HT-29 (cell line): ENCODE results near the gene TGM2. TPM values are rescaled to one million over a fixed set of nuclear protein-coding genes. Genes with fewer than 3 reads are reported as not detected.
"Not testable (repeated sequence)": the region's sequence is repeated elsewhere in the genome, so short reads cannot be mapped to it uniquely, and the experiment has no call there.

Experiments used
- DNase-seq: peaks from one replicate; pipeline ENCODE4 v3.0.0-alpha.2; 2015; ENCODE audit warnings: low spot score
- total RNA-seq: library from RNA; depleted of rRNA; stranded (reverse); fragments of >200 nt; shearing (Covaris generic); gene quantifications from 2 replicates; pipeline ENCODE4 v1.2.3, GENCODE V29; 2014

TGM2 gene
- total RNA-seq, 1 experiment from 2014 or later: 253 TPM

DNA sequence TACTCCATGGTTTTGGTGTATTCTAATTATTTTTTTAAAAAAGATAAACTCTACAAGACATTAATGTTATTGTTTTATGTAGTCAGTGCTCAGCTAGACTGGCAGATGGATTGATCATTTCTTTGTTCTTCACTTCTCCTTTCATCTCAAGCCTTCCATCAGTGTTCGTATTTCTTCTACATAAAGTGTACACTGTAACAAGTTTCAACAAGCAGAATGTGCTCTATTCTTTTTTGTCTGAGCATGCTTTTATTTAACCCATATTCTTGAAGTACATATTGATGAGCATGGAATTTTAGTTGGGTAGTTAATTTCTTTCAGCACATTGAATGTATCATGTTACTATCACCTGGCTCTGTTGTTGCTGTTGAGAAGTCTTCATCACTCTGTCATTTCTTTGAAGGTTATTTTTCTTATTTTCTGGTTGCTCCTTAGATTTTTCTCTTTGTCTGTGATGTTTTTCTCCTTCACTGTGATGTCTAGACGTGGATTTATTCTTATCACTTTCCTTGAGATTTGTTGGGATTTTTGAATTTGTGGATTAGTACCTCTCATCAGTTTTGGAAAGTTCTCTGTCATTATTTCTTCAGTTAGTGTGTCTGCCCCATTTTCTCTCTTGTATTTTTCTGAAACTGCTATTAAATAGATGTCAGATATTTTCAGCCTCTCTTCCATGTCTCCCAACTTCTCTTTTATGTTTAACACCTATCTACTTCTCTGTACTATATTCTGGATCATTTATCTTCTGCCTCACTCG, 48.5 kb downstream of the TGM2 start:
- no peak for DNase-seq

DNA sequence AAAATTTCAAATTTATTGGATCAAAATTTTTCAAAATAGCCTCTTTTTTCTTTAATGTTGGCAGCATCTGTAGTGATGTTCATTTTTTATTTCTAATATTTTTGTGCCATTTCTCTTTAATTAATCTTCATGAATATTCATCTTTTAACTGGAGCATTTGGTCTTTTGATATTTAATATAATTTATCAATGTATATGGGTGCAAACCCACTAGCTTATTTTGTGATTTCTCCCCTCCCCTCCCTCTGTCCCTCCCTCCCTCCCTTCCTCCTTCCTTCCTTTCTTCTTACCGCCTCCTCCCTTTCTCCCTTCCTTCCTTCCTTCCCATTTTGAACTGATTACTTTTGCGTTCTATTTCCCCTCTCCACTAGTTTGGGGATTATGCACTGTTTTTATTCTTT, 49.2 kb downstream of the TGM2 start:
- no peak for DNase-seq

DNA sequence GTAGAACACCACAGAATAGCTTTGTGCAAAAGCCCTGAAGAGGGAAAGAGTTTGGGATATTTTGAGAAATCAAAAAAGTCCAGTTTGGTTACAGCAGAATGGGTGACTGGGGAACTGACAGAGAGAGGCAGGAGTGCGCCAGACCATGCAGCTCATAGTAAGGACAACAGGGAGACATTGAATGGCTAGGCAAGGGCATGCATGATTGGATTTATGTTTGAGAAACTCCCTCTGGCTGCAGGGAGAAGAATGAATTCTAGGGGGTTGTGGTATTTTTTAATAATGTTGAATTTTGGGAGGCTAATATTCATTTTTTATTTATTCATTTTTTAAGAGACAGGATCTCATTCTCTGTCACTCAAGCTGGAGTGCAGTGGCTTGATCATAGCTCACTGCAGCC, 49.9 kb downstream of the TGM2 start:
- no peak for DNase-seq

DNA sequence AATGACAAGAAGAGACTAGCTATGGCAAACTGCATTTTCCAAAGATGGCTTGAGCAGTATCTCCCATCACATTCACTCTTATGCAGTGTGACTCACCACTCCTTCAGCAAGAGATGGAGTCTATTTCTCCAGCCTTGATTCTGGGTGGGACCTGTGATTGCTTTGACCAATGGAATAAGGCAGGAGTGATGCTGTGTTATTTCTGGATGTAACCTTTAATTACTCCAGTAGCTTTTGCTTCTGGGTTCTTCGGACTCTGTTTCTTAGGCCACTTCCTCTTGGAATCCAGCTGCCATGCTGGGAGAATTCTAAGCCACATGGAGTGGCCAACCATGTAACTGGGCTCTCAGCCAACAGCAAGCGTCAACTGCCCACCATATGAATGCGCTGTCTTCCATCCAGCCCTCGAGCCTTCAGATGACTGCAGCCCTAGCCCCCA, 50.7 kb downstream of the TGM2 start:
- no peak for DNase-seq

DNA sequence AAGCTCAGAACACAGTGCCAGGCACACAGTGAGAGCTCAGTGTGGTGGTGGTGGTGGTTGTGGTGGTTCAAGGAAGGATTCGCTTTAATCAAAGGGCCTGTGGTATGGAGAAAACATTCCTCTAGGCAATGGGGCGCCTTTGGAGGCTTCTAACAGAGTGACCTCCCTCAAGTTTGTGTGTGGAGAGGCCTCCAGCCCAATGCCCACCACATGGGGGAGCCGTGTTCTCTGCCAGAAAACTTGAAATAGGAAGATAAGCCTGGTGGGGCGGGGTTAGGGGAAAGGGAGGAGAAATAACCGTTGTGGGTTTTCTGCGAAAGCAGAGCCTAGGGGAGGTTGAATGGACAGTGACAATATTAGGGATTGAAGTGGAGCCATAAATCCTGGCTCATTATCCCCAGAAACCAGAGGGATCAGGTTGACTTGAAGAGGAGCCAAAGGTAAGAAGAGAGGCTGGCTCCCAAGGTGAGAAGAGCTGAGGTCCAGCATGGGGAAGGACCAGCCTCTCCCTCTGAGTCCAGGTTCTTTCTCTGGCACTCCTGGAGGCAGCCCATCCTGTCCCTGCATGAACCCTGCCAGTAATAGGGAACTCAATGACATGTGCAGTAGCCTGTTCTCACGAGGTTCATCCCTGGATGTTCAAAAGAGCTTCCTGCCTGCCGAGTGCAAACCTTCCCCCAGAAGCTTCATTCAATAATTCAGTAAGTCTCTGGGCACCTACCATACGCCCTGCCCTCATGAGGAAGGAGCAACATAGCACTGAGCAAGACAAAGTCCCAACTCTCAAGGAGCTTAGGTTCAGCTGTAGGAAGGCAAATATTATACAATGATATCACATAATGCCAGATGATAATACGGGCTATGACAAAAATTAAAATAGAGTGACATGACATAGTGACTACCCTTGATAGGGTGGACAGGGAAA, 51.4 kb downstream of the TGM2 start:
- peak; percentile 84 for DNase-seq

DNA sequence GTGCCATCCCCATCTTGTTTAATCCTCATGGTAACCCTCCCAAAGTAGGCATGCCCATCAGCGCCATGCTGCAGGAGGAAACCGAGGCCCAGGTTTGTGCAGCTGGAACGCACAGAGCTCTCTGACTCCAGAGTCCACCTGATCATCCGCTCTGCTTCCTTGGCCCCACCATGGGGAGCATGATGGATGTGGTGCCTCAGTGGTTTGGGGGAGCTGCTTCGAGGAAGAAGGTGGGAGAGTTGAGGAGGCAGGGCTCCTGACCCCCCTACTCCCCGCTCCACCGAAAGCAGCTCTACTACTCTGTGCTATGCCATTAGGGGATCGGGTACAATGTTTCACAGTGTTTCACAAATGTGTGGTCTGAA, 52.2 kb downstream of the TGM2 start:
- no peak for DNase-seq

DNA sequence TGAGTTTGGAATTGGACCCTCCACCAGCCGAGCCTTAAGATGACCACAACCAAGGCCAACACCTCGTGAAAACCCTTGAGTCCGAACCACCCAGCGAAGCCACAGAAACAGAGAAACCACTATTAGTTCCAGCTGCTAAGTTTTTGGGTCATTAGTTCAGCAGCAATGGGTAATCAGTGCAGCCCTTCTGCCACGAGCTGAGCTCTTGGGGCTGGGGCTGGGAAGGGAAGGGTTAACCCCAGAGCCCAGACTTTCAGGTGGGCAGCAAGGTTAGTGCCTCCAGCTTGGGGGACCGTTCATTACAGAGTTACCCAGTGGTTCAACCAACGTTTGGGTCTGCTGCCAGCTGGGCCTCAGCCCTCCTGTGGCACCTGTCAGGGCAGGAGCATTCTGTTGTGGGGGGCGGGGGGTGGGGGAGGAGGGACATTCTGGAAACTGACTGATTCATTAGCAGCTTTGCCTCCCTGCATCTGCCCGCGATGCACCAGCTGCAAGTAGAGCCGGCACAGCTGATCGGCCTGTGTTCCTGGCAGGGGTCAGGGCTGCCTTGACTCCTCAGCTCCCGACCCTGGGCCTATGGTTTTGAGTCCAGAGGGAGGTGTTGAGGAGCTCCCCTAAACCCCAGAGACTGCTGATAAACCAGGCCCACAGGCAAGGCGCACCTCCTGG, 52.7 kb downstream of the TGM2 start:
- DNase-seq: no peak

DNA sequence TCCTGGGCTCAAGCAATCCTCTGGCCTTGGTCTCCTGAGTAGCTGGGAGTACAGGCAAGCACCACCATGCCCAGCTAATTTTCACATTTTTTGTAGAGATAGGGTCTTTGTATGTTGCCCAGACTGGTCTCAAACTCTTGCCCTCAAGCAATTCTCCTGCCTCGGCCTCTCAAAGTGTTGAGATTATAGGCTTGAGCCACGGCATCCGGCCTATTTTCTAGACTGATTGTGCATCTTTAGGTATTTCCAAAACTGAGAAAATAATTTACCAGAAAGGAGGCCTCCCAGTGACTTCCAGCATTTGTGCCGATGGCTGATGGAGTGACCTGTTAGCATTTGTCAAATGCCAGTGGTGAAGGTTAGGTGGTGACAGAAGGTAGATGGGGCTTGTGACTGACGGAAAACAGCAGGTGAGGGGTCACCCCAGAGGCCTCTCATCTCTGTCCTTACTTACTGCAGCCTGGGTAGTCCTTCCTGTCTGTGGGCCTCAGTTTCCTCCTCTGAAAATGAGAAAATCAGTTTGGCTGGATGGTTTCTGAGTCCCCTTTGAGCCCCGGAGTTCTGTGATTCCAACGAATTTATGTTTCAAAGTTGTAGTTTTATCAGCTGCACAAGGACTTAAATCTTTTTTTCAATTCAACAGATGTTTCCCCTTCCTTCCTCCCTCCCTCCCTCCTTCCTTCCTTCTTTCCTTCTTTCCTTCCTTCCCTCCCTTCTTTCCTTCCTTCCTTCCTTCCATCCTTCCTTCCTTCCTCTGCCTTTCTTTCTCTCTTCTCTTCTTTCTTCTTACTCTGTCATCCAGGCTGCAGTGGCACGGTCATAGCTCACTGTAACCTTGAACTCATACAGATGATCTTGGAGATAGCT, 53.5 kb downstream of the TGM2 start:
- DNase-seq: no peak

DNA sequence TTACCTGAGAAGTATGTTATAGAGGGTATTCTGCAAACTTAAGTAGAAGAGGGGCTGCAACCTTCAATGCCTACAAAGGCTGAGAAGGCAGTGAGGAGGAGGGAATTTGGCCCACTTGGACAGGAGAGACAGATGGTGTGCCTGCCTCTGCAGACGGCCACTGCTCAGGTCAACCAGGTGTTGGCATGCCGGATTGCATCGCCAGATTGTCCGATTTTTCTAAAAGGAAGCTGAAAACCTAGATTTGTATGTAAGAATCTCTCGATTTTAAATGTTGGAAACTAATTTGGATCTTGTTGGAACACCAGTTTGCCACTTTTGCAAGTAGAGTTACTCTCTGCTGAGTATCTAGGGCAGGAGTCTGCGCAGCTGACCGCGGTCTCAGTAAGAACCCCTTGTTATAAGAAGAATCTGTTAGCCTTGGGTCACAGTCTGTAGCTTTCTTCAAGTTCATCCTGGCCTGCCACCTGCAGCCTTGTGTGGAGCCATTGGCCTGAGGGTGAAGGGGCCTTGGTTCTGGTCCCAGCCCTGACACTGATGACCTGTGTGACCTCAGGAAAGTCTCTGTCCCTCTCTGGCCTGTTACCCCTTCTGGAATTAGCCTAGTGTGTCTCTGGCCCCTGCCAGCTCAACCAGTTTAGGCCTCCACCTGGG, 54.4 kb downstream of the TGM2 start:
- DNase-seq: no peak

DNA sequence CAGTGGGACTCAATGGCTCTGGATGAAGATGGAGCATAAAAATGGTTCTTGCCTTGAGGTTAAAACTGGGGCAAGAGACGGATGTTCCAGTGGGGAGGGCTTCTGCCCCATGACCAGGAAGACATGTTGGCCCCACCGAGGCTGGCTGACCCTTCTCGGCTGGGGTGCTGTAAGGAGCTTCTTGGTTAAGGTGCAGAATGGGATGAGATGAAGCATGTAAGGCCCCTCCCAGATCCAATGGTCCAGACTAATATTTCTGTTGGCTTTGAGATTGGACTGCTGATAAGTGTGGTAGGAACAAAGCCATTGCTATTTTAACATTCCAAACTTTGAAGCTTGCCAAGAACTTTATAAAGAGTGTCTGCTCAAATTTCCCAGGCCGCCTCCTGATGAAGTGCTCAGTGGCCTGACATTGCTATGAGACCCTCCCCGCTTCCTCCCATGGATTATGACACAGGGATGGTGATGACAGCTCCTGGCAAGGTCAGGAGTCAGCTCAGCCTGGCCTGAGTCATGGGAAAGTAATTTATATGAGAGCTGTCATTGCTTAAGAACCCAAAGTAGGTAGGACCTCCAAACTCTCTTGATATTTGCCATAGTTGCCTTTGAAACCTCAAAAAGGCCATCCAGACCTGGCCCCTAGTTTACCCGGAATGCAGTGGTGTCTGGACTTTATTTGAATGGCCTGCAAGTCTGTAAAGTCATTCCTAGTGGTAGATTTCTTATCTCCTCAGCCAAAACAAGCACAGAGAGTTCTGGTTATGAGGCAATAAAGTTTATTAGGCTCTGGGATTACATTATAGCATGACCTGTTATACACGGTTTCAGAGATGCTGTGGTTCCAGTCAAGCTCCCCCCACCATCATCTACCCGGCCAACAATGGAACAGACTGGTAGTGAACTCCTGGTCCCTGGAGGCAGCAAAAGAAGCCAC, 55.2 kb downstream of the TGM2 start:
- peak; percentile 83 for DNase-seq

DNA sequence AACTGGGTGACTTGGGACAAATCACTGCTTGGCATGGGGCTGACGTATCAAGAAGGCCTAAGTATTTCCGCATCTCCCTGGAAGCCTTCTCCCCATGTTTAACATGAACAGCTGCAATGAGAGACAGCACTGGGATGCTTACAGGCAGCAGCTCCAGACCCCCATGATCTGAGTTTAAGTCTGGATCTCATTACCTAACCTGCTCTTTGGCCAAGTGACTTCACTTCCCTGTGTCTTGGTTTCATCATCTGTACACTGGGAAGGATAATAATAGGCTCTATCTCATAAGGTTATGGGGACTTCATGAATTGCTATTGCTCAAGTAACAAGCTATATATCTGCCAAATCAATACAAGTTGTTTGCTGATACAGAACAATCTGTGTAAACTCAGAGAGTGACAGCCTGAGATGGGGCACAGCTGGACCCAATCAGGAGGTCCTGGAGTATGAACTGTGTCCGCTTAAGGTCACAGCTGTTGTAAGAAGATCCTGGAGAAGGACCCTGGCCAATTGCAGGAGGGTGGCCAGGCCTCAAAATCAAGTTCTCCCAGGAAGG, 56.0 kb downstream of the TGM2 start:
- DNase-seq: no peak

DNA sequence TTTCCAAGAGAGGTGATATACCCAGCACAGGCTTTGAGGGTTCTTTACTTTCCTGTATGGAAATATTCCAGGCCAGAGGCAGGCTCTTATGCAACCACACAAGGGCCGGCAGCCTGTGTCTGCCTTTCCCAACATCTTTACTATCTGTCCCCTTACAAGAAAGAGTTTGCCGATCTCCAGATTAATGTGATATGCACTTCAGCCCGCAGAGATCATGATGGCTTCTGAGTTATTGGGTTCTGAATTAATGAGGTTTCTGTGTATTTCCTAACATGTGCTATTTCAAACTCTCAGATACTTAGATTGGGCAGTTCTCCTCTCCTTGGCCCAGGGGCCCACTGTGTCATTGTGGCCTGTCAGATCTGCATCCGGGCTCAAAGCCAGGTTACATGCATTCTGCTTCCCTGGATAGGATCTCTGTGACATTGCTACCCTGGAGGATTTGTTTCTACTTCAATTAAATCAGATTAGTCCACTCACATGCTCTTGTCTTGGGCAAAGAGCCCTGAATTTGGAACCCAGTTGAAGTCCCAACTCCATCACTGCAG, 56.6 kb downstream of the TGM2 start:
- no peak for DNase-seq

DNA sequence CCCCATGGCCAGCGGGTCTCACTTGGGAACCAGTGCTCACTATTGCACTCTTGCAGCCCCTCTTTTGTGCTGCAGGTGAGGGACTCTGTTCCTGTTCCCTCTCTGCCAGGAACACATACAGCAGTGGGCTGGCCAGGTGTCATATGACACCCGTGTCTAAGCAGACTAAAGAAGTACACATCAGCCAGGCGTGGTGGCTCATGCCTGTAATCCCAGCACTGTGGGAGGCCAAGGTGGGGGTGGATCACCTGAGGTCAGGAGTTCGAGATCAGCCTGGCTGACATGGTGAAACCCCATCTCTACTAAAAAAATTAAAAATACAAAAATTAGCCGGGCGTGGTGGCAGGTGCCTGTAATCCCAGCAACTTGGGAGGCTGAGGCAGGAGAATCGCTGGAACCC, 57.2 kb downstream of the TGM2 start:
- not testable (repeated sequence) for DNase-seq

DNA sequence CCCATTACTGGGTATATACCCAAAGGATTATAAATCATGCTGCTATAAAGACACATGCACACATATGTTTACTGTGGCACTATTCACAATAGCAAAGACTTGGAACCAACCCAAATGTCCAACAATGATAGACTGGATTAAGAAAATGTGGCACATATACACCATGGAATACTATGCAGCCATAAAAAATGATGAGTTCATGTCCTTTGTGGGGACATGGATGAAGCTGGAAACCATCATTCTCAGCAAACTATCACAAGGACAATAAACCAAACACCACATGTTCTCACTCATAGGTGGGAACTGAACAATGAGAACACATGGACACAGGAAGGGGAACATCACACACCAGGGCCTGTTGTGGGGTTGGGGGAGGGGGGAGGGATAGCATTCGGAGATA, 57.7 kb downstream of the TGM2 start:
- DNase-seq: not testable (repeated sequence)

DNA sequence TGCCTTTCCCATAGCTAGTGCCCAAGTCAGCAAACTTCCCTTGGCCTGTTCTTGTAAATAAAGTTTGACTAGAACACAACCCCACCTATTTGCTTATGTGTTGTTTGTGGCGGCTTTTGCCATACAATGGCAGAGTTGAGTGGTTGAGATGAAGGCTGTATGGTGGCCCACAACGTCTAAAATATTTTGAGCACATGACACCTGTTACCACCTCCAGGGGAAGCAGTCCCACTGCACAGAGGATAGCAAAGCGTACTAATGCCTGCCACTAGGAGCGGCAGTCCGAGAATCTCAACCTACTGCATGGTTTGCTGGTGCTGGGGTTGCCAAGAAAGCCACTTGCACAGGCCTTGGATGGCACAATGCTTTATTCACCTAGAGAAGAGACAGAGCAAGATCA, 58.6 kb downstream of the TGM2 start:
- peak; percentile 22 for DNase-seq

DNA sequence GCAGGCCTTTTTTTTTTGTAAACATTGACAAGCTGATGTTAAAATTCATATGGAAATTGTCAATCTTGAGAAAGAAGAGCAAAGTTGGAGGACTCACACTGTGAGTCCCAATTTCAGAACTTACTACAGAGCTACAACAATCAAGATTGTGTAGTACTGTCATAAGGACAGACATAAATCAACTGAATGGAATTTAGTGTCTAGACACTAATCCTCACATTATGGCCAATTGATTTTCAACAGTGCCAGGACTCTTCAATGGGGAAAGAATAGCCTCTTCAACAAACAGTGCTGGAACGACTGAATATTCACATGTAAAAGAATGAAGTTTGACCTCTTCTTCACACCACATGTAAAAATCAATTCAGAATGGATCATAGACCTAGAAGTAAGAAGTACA, 60.8 kb downstream of the TGM2 start:
- DNase-seq: no peak

DNA sequence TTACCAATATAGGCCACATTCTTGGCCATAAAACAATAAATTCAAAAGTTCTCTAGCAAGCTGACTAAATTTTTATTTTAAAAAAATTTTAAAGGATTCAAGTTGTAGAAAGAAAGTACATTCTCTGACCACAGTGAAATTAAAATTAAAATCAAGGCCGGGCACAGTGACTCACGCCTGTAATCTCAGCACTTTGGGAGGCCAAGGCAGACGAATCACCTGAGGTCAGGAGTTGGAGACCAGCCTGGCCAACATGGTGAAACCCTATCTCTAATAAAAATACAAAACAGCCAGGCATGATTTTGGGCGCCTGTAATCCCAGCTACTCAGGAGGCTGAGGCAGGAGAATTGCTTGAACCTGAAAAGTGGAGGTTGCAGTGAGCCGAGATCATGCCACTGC, 62.9 kb downstream of the TGM2 start:
- DNase-seq: not testable (repeated sequence)

DNA sequence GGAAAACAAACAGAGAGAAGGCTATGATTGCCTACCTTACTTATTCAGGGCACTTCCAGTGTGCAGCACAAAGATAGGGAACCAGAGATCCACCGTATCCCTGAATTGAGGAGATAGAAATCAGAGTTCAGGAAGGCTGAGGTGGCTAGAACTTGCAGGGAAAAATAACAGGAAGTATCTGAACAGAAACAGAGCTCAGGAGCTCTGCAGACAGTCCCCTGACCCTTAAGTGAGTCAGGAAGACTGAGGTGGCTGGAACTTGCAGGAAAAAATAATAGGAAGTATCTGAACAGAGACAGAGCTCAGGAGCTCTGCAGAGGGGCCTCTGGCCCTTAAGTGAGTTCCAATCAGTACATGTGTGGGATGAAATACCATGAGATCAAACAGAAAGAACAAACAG, 66.1 kb downstream of the TGM2 start:
- no peak for DNase-seq
